GM18508 (cell line): ENCODE results near the gene STARD5.

ENCODE experiments used
- ATAC-seq: cut with Tn5 transposase; IDR thresholded peaks from one replicate; pipeline ENCODE4 v1.9.1; 2021; ENCODE audit warnings: moderate number of reproducible peaks; ENCODE audit not compliant: insufficient read depth, unreplicated experiment

The STARD5 gene

GRCh38 chr15:81315452-81316175 lies 8.3 kb downstream of the STARD5 start:
- ATAC-seq: no peak

- ATAC-seq: no peak
Measured at GRCh38 chr15:81314378-81314777, 9.6 kb downstream of the STARD5 start.

- no peak for ATAC-seq
Measured at GRCh38 chr15:81313686-81314085, 10.3 kb downstream of the STARD5 start.

- no peak for ATAC-seq
Measured at GRCh38 chr15:81312790-81313543, 11.0 kb downstream of the STARD5 start.

GRCh38 chr15:81311752-81312464 lies 12.0 kb downstream of the STARD5 start:
- ATAC-seq: peak; percentile 39

- ATAC-seq: no peak
Measured at GRCh38 chr15:81310480-81310879, 13.5 kb downstream of the STARD5 start.

GRCh38 chr15:81309647-81310450 lies 14.1 kb downstream of the STARD5 start:
- no peak for ATAC-seq

- ATAC-seq: no peak
Measured at GRCh38 chr15:81308260-81308659, 15.7 kb downstream of the STARD5 start.

GRCh38 chr15:81304226-81304625 lies 19.7 kb downstream of the STARD5 start:
- no peak for ATAC-seq

GRCh38 chr15:81303244-81304225 lies 20.4 kb downstream of the STARD5 start:
- ATAC-seq: no peak

- no peak for ATAC-seq
Measured at GRCh38 chr15:81302701-81303109, 21.2 kb downstream of the STARD5 start.

GRCh38 chr15:81301815-81302399 lies 22.0 kb downstream of the STARD5 start:
- peak; percentile 69 for ATAC-seq

- ATAC-seq: no peak
Measured at GRCh38 chr15:81301385-81301784, 22.6 kb downstream of the STARD5 start.

GRCh38 chr15:81299630-81300273 lies 24.2 kb downstream of the STARD5 start:
- no peak for ATAC-seq

GRCh38 chr15:81299156-81299555 lies 24.8 kb downstream of the STARD5 start:
- ATAC-seq: no peak

- ATAC-seq: no peak
Measured at GRCh38 chr15:81298611-81299010, 25.3 kb downstream of the STARD5 start.

GRCh38 chr15:81297603-81298575 lies 26.1 kb downstream of the STARD5 start:
- no peak for ATAC-seq
